Skeletal muscle satellite cell (primary cell): Measurements from ENCODE around the gene ZC2HC1B.

Experiments used
- H3K27me3 ChIP-seq: 2 replicates; pipeline ENCODE4 v1.7.0; 2013; ENCODE audit warnings: low read length; ENCODE audit not compliant: control insufficient read depth, insufficient read depth
- H3K36me3 ChIP-seq: 2 replicates; pipeline ENCODE4 v1.7.0; 2013; ENCODE audit warnings: mild to moderate bottlenecking, control low read depth, low read length; ENCODE audit not compliant: insufficient read depth
- H3K4me1 ChIP-seq: 2 replicates; pipeline ENCODE4 v1.7.0; 2013; ENCODE audit warnings: low read length; ENCODE audit not compliant: control insufficient read depth, insufficient read depth
- H3K4me2 ChIP-seq: 2 replicates; pipeline ENCODE4 v1.7.0; 2013; ENCODE audit warnings: mild to moderate bottlenecking, low read length
- H3K4me3 ChIP-seq: 2 replicates; pipeline ENCODE4 v1.7.0; 2013; ENCODE audit warnings: low read length
- H3K9ac ChIP-seq: 2 replicates; pipeline ENCODE4 v1.7.0; 2013; ENCODE audit warnings: mild to moderate bottlenecking, low read depth, low read length, moderate library complexity
- H3K9me3 ChIP-seq: replicated peaks from 2 replicates; pipeline ENCODE4 v1.7.0; 2013; ENCODE audit warnings: mild to moderate bottlenecking, control low read depth, low read length

ZC2HC1B gene

GRCh38 chr6:143964674-143965081 lies 100.4 kb downstream of the ZC2HC1B start:
- no peak overlapping the region for H3K4me2 ChIP-seq
- H3K4me3 ChIP-seq = no peak overlapping the region
- H3K36me3 ChIP-seq = peaks cover 5% of the 10 kb centered on the region
- no peak overlapping the region for H3K9ac ChIP-seq
- H3K9me3 ChIP-seq = no peaks in the 10 kb centered on the region
- H3K4me1 ChIP-seq = peaks cover 10% of the 10 kb centered on the region
- peaks cover 13% of the 10 kb centered on the region for H3K27me3 ChIP-seq

- peaks cover 5% of the 10 kb centered on the region for H3K36me3 ChIP-seq
- H3K4me3 ChIP-seq = no peak overlapping the region
- H3K4me1 ChIP-seq = peaks cover 10% of the 10 kb centered on the region
- H3K4me2 ChIP-seq = no peak overlapping the region
- H3K9me3 ChIP-seq = no peaks in the 10 kb centered on the region
- H3K9ac ChIP-seq = no peak overlapping the region
- H3K27me3 ChIP-seq = peaks cover 5% of the 10 kb centered on the region
Observed at GRCh38 chr6:143965503-143966171, 101.4 kb downstream of the ZC2HC1B start.

GRCh38 chr6:143966312-143966711 lies 102.0 kb downstream of the ZC2HC1B start:
- Histone ChIP-seq H3K36me3 (peaks cover 5% of the 10 kb centered on the region), H3K27me3 (no peaks in the 10 kb centered on the region), H3K4me3 (no peak overlapping the region), H3K9me3 (no peaks in the 10 kb centered on the region), H3K4me2 (no peak overlapping the region), H3K9ac (no peak overlapping the region), H3K4me1 (peaks cover 10% of the 10 kb centered on the region)

GRCh38 chr6:143967706-143968376 lies 103.6 kb downstream of the ZC2HC1B start:
- peaks cover 10% of the 10 kb centered on the region for H3K4me1 ChIP-seq
- H3K36me3 ChIP-seq = peaks cover 5% of the 10 kb centered on the region
- H3K27me3 ChIP-seq = no peaks in the 10 kb centered on the region
- H3K4me3 ChIP-seq = no peak overlapping the region
- H3K9ac ChIP-seq = no peak overlapping the region
- H3K9me3 ChIP-seq = no peaks in the 10 kb centered on the region
- no peak overlapping the region for H3K4me2 ChIP-seq

GRCh38 chr6:143969077-143969476 lies 104.8 kb downstream of the ZC2HC1B start:
- Histone ChIP-seq H3K4me3 (no peak overlapping the region), H3K4me2 (no peak overlapping the region), H3K36me3 (peaks cover 5% of the 10 kb centered on the region), H3K9ac (no peak overlapping the region), H3K27me3 (no peaks in the 10 kb centered on the region), H3K4me1 (peaks cover 10% of the 10 kb centered on the region), H3K9me3 (no peaks in the 10 kb centered on the region)

- Histone ChIP-seq H3K9ac (no peak overlapping the region), H3K27me3 (no peaks in the 10 kb centered on the region), H3K36me3 (no peaks in the 10 kb centered on the region), H3K9me3 (no peaks in the 10 kb centered on the region), H3K4me2 (no peak overlapping the region), H3K4me1 (peaks cover 6% of the 10 kb centered on the region), H3K4me3 (no peak overlapping the region)
Observed at GRCh38 chr6:143970456-143971218, 106.4 kb downstream of the ZC2HC1B start.

- H3K36me3 ChIP-seq = no peaks in the 10 kb centered on the region
- H3K4me2 ChIP-seq = no peak overlapping the region
- H3K9me3 ChIP-seq = no peaks in the 10 kb centered on the region
- H3K4me3 ChIP-seq = no peak overlapping the region
- H3K4me1 ChIP-seq = no peaks in the 10 kb centered on the region
- no peak overlapping the region for H3K9ac ChIP-seq
- no peaks in the 10 kb centered on the region for H3K27me3 ChIP-seq
Observed at GRCh38 chr6:143971482-143972205, 107.4 kb downstream of the ZC2HC1B start.

- no peak overlapping the region for H3K9ac ChIP-seq
- H3K4me3 ChIP-seq = no peak overlapping the region
- no peaks in the 10 kb centered on the region for H3K27me3 ChIP-seq
- H3K4me2 ChIP-seq = no peak overlapping the region
- no peaks in the 10 kb centered on the region for H3K36me3 ChIP-seq
- H3K4me1 ChIP-seq = no peaks in the 10 kb centered on the region
- H3K9me3 ChIP-seq = no peaks in the 10 kb centered on the region
Observed at GRCh38 chr6:143973097-143973966, 109.1 kb downstream of the ZC2HC1B start.

GRCh38 chr6:143974089-143974488 lies 109.8 kb downstream of the ZC2HC1B start:
- no peaks in the 10 kb centered on the region for H3K4me1 ChIP-seq
- H3K9ac ChIP-seq = no peak overlapping the region

GRCh38 chr6:143976806-143977349 lies 112.6 kb downstream of the ZC2HC1B start:
- Histone ChIP-seq H3K4me3 (no peak overlapping the region), H3K36me3 (no peaks in the 10 kb centered on the region), H3K9ac (no peak overlapping the region), H3K4me2 (no peak overlapping the region), H3K4me1 (no peaks in the 10 kb centered on the region), H3K9me3 (no peaks in the 10 kb centered on the region), H3K27me3 (no peaks in the 10 kb centered on the region)

More at GRCh38 chr6:143974089-143974488, 109.8 kb downstream of the ZC2HC1B start:
- Histone ChIP-seq H3K36me3 (no peaks in the 10 kb centered on the region), H3K9me3 (no peaks in the 10 kb centered on the region), H3K4me3 (no peak overlapping the region), H3K27me3 (no peaks in the 10 kb centered on the region), H3K4me2 (no peak overlapping the region)
